ENCODE measurements around the gene ACSS3.

DNA sequence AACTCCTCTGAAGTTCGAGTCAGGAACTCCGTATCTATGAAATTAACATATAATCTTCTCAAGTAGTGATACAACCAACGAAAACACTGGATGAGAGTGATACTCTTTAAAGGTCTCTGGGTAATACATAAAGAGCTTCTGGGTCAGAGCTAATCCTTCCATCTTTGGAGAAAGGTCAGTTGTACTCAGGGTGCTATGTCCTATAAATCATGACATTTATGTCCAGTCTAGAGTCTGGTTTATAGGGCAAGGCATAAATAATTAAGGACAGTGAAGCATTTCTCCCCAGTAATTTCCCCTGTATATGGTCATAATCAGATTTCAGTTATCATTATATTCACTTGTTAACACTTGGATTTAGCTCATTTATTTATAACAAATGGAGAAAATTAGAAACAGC, 90.6 kb downstream of the ACSS3 start:
- TF ChIP-seq, protein P1, sequence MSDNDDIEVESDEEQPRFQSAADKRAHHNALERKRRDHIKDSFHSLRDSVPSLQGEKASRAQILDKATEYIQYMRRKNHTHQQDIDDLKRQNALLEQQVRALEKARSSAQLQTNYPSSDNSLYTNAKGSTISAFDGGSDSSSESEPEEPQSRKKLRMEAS (IDR thresholded peaks at IDR 0.05; ENCODE audit: low read depth, low read length), result no peak
- TF ChIP-seq CTCF (IDR thresholded peaks at IDR 0.05 in 2 of 3, conservative IDR thresholded peaks at IDR 0.05 in 1 of 3; ENCODE audit: control insufficient read depth in 2 of 3, extremely low read depth in 1 of 3, insufficient read depth in 1 of 3, low read depth in 3 of 3, low read length in 3 of 3) (no peak), ASH2L (IDR thresholded peaks at IDR 0.05; ENCODE audit: borderline replicate concordance, low read depth) (no peak), FOXK2 (IDR thresholded peaks at IDR 0.05) (no peak), FOXM1 (IDR thresholded peaks at IDR 0.05; ENCODE audit: low read depth, low read length) (no peak), EP300 (IDR thresholded peaks at IDR 0.05; ENCODE audit: borderline replicate concordance in 1 of 2, control insufficient read depth in 1 of 2, low read depth in 2 of 2, low read length in 2 of 2) (no peak), EZH2 (IDR thresholded peaks at IDR 0.05; ENCODE audit: borderline replicate concordance, control insufficient read depth, low read depth, low read length) (no peak), LARP7 (IDR thresholded peaks at IDR 0.05) (no peak), DPF2 (IDR thresholded peaks at IDR 0.05) (no peak), POLR2AphosphoS5 (IDR thresholded peaks at IDR 0.05; ENCODE audit: low read length) (no peak), TCF12 (IDR thresholded peaks at IDR 0.05; ENCODE audit: low read depth, low read length) (no peak), CHD2 (IDR thresholded peaks at IDR 0.05; ENCODE audit: borderline replicate concordance, low read depth, low read length) (no peak), E2F8 (IDR thresholded peaks at IDR 0.05; ENCODE audit: low read depth, partially characterized antibody) (no peak)
- TF ChIP-seq, protein P2, sequence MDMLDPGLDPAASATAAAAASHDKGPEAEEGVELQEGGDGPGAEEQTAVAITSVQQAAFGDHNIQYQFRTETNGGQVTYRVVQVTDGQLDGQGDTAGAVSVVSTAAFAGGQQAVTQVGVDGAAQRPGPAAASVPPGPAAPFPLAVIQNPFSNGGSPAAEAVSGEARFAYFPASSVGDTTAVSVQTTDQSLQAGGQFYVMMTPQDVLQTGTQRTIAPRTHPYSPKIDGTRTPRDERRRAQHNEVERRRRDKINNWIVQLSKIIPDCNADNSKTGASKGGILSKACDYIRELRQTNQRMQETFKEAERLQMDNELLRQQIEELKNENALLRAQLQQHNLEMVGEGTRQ (IDR thresholded peaks at IDR 0.05; ENCODE audit: borderline replicate concordance, low read depth, low read length), result no peak
